Neuronal stem cell (in vitro differentiated cells): Measurements from ENCODE around the gene GNAQ.

Source experiments
- DNase-seq: peaks from one replicate; pipeline ENCODE4 v3.0.0-alpha.2; 2013; ENCODE audit warnings: low spot score
- H2AFZ ChIP-seq: one replicate; pipeline ENCODE4 v1.6.1; 2013; ENCODE audit warnings: mild to moderate bottlenecking, low read length, inconsistent platforms
- H2AK5ac ChIP-seq: 2 replicates; pipeline ENCODE4 v1.6.1; 2013; ENCODE audit warnings: low read depth, mild to moderate bottlenecking, inconsistent platforms, low read length, moderate library complexity, mixed read lengths
- H2BK120ac ChIP-seq: 2 replicates; pipeline ENCODE4 v1.6.1; 2013; ENCODE audit warnings: low read depth, mild to moderate bottlenecking, inconsistent platforms, low read length, moderate library complexity, mixed read lengths
- H2BK12ac ChIP-seq: one replicate; pipeline ENCODE4 v1.6.1; 2013; ENCODE audit warnings: low read length, inconsistent platforms
- H2BK15ac ChIP-seq: 2 replicates; pipeline ENCODE4 v1.6.1; 2013; ENCODE audit warnings: mild to moderate bottlenecking, low read length, inconsistent platforms, mixed read lengths
- H2BK5ac ChIP-seq: one replicate; pipeline ENCODE4 v1.6.1; 2013; ENCODE audit warnings: inconsistent platforms, mild to moderate bottlenecking, low read length, moderate library complexity
- H3K14ac ChIP-seq: one replicate; pipeline ENCODE4 v1.6.1; 2013; ENCODE audit warnings: low read length, inconsistent platforms
- H3K18ac ChIP-seq: 2 replicates; pipeline ENCODE4 v1.6.1; 2013; ENCODE audit warnings: low read length, inconsistent platforms
- H3K23ac ChIP-seq: 2 replicates; pipeline ENCODE4 v1.6.1; 2013; ENCODE audit warnings: low read depth, mild to moderate bottlenecking, mixed read lengths, low read length, inconsistent platforms; ENCODE audit not compliant: poor library complexity
- H3K27ac ChIP-seq: replicated peaks from 3 replicates; pipeline ENCODE4 v1.5.1; 2013; ENCODE audit warnings: low read length, inconsistent platforms
- H3K27me3 ChIP-seq, 3 experiments: 2 replicates each; pipeline ENCODE4 v1.6.1; 2013; ENCODE audit warnings: low read length in 3 of 3, mild to moderate bottlenecking in 2 of 3, inconsistent platforms in 1 of 3, low read depth in 1 of 3, mixed read lengths in 1 of 3, moderate library complexity in 1 of 3; ENCODE audit not compliant: control insufficient read depth in 3 of 3, insufficient read depth in 3 of 3
- H3K36me3 ChIP-seq, 2 donors: replicated peaks in 1 of 2; 2 replicates each; pipeline ENCODE4 v1.6.1; 2013; ENCODE audit warnings: low read length in 2 of 2; ENCODE audit not compliant: control insufficient read depth in 2 of 2, insufficient read depth in 2 of 2
- H3K4ac ChIP-seq: 2 replicates; pipeline ENCODE4 v1.6.1; 2013; ENCODE audit warnings: inconsistent platforms, mild to moderate bottlenecking, low read length, moderate library complexity
- H3K4me1 ChIP-seq, 2 donors: 1 replicate in 1 of 2; 2 replicates in 1 of 2; pipeline ENCODE4 v1.6.1; 2013; ENCODE audit warnings: low read length in 2 of 2, low read depth in 1 of 2; ENCODE audit not compliant: control insufficient read depth in 2 of 2, insufficient read depth in 1 of 2
- H3K4me2 ChIP-seq: one replicate; pipeline ENCODE4 v1.6.1; 2013; ENCODE audit warnings: mild to moderate bottlenecking, low read length, inconsistent platforms; ENCODE audit not compliant: insufficient read depth, poor library complexity, severe bottlenecking
- H3K4me3 ChIP-seq, 2 donors: 2 replicates each; pipeline ENCODE4 v1.5.1; 2013; ENCODE audit warnings: low read length in 2 of 2, mild to moderate bottlenecking in 2 of 2, inconsistent platforms in 1 of 2, moderate library complexity in 1 of 2
- H3K79me1 ChIP-seq: one replicate; pipeline ENCODE4 v1.6.1; 2013; ENCODE audit warnings: low read depth, mild to moderate bottlenecking, inconsistent platforms, low read length, moderate library complexity
- H3K9ac ChIP-seq: one replicate; pipeline ENCODE4 v1.6.1; 2013; ENCODE audit warnings: mild to moderate bottlenecking, low read depth, low read length, inconsistent platforms; ENCODE audit not compliant: poor library complexity
- H3K9me3 ChIP-seq, 2 donors: replicated peaks in 1 of 2; 2 replicates each; pipeline versions ENCODE3 to v1.6.1; 2013; ENCODE audit warnings: low read length in 2 of 2, mild to moderate bottlenecking in 2 of 2, inconsistent platforms in 1 of 2, low read depth in 1 of 2, mixed read lengths in 1 of 2, moderate library complexity in 1 of 2; ENCODE audit not compliant: control insufficient read depth in 2 of 2, insufficient read depth in 1 of 2
- H4K8ac ChIP-seq: one replicate; pipeline ENCODE4 v1.6.1; 2013; ENCODE audit warnings: low read depth, mild to moderate bottlenecking, inconsistent platforms, low read length, moderate library complexity
- H4K91ac ChIP-seq: one replicate; pipeline ENCODE4 v1.6.1; 2013; ENCODE audit warnings: low read length, low read depth, mild to moderate bottlenecking, inconsistent platforms; ENCODE audit not compliant: poor library complexity
- WGBS, 2 donors: extraction: QIAGEN DNeasy Blood & Tissue Kit; methylation state at CpG; one replicate each; pipeline ENCODE4 v1.1.7; 2013; ENCODE audit warnings: missing lambda C conversion rate in 2 of 2, mixed read lengths in 1 of 2; ENCODE audit not compliant: insufficient read length in 2 of 2, insufficient replicate concordance in 1 of 2; ENCODE audit errors: extremely low coverage in 2 of 2; 5-methylcytosine and 5-hydroxymethylcytosine counted together

GNAQ gene

DNA sequence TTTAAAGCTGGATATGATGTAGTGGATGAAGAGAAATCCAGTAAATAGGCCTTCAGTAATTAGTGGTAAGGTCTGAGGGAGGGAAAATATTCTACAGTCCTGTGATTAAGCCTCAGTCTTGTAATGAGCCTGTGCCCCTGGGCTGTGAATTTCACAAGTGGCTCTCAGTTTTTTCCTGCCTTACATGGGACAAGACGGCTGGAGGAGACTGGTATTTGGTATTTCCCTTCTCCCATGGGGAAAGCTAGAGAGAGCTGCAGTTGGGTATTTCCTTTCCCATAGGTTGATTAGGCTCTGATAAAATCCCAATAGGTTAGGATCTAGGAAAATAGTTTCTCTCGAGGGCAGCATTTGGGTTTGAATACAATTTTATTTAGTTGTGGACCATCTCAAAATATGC, 321.3 kb downstream of the GNAQ start:
- Histone ChIP-seq H3K9ac (no peak overlapping the region), H3K4me1 (no peaks in the 10 kb centered on the region), H3K4me3 (no peak overlapping the region), H3K36me3 (no peaks in the 10 kb centered on the region), H2AFZ (no peak overlapping the region), H3K23ac (no peak overlapping the region), H2BK12ac (no peak overlapping the region), H3K4me2 (no peak overlapping the region), H4K8ac (no peak overlapping the region), H4K91ac (no peak overlapping the region), H2BK5ac (no peak overlapping the region), H3K14ac (no peak overlapping the region), H3K4ac (no peak overlapping the region), H3K27ac (no peak overlapping the region), H3K27me3 (no peaks in the 10 kb centered on the region), H3K79me1 (no peaks in the 10 kb centered on the region), H2BK15ac (no peak overlapping the region), H3K18ac (no peak overlapping the region), H3K9me3 (no peaks in the 10 kb centered on the region), H2BK120ac (no peak overlapping the region), H2AK5ac (no peak overlapping the region)
- DNase-seq = no peak
- no CpG with 5 or more reads among the region's 2 CpGs for WGBS, 2 donors

DNA sequence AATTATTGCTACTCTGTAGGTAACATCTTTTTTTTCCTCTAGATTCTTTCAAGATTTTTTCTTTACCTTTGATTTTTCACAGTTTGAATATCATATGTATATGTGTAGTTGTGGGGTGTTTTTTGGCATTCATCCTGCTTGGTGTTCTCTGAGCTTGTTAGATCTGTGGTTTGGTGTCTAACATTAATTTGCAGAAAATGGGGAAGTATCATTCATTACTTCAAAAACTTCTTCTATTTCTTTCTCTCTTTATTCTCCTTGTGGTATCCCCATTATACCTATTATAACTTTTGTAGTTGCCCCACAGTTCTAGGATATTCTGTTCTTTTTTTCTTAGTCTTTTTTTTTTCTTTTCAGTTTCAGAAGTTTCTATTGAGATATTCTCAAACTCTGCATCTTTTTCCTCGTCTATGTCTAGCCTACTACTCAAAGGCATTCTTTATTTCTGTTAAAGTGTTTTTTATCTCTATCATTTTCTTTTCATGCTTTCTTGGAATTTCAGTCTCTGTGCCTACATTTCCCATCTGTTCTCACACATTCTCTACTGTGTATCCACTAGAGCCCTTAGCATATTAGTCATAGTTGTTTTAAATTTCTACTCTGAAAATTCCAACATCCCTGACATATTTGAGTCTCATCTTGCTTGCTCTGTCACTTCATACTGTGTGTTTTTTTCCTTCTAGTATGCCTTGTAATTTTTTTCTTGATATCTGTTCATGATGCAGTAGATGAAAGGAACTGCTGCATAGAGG, 323.4 kb downstream of the GNAQ start:
- Histone ChIP-seq H3K27me3 (no peaks in the 10 kb centered on the region), H4K91ac (no peak overlapping the region), H2BK5ac (no peak overlapping the region), H3K4me1 (no peaks in the 10 kb centered on the region), H4K8ac (no peak overlapping the region), H3K4me2 (no peak overlapping the region), H3K4ac (no peak overlapping the region), H3K9me3 (no peaks in the 10 kb centered on the region), H2BK15ac (no peak overlapping the region), H3K9ac (no peak overlapping the region), H3K79me1 (no peaks in the 10 kb centered on the region), H2BK120ac (no peak overlapping the region), H3K36me3 (no peaks in the 10 kb centered on the region), H3K18ac (no peak overlapping the region), H3K4me3 (no peak overlapping the region), H3K14ac (no peak overlapping the region), H2AK5ac (no peak overlapping the region), H2BK12ac (no peak overlapping the region), H3K23ac (no peak overlapping the region), H2AFZ (no peak overlapping the region), H3K27ac (no peak overlapping the region)
- DNase-seq = no peak
- WGBS, 2 donors = no CpG with 5 or more reads among the region's 1 CpG

DNA sequence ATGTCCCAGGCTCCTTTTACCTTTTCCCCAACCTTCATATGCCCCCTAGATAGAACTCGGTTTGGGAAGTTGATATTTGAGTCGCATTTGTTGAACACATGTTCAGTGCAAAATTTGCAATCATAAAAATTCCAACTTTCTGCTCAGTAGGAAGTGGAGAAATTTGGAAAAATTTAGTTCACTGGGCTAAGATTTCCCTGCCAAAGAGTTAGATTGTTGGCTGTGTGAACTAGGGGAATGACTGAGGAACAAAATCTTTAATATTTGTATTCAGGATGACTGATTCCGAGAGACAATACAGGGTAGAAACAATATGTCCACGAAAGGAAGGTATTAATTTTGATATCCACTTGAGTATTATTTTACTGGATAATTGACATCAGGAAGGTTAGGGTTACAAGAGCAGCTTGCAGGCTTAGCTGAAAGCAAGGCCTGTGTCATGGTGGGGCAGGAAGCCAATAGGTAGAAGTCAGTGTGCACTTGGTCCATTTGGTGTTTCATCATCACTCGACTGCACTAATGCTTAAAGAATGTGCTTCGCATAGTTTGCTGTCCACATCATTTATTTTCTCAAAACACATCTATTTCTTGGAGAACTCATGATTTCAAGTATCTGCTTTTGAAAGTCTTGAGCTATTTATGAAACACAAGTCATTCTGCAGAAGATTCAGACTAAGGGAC, 324.1 kb downstream of the GNAQ start:
- H3K36me3 ChIP-seq = no peaks in the 10 kb centered on the region
- no peak overlapping the region for H4K8ac ChIP-seq
- no peak overlapping the region for H2AFZ ChIP-seq
- no peak overlapping the region for H4K91ac ChIP-seq
- no peak overlapping the region for H3K4ac ChIP-seq
- H3K14ac ChIP-seq = no peak overlapping the region
- no peak overlapping the region for H3K23ac ChIP-seq
- H3K4me3 ChIP-seq = no peak overlapping the region
- no peak for DNase-seq
- H2BK120ac ChIP-seq = no peak overlapping the region
- H3K9ac ChIP-seq = no peak overlapping the region
- H2BK15ac ChIP-seq = no peak overlapping the region
- H2AK5ac ChIP-seq = no peak overlapping the region
- no peaks in the 10 kb centered on the region for H3K27me3 ChIP-seq
- WGBS, 2 donors = no CpG with 5 or more reads among the region's 6 CpGs
- H3K9me3 ChIP-seq = no peaks in the 10 kb centered on the region
- H3K79me1 ChIP-seq = no peaks in the 10 kb centered on the region
- no peak overlapping the region for H2BK12ac ChIP-seq
- no peak overlapping the region for H3K27ac ChIP-seq
- no peak overlapping the region for H3K18ac ChIP-seq
- H3K4me2 ChIP-seq = no peak overlapping the region
- no peak overlapping the region for H2BK5ac ChIP-seq
- no peaks in the 10 kb centered on the region for H3K4me1 ChIP-seq

DNA sequence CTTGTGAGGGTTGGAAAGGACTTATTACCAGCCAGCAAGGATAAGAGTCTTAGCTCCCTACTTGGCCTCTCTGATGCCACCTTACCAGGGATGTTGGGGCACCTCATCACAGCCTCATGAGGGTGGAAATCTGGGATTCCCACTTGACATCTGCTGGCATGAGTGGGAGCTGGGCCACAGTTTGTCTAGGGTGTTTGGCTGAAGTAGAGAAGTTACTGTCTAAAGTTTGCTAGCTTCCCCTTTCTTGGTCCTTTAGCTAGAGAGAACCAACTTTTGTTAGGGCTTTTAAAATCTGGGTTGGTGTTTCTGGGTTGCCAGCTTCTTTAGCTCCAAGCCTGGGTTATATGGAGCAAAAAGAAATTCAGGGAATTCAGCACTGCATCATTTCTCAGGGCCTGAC, 326.0 kb downstream of the GNAQ start:
- H3K27ac ChIP-seq = no peak overlapping the region
- no peak overlapping the region for H3K4ac ChIP-seq
- H3K18ac ChIP-seq = no peak overlapping the region
- no peaks in the 10 kb centered on the region for H3K36me3 ChIP-seq
- H2BK5ac ChIP-seq = no peak overlapping the region
- no peak overlapping the region for H2BK15ac ChIP-seq
- H3K14ac ChIP-seq = no peak overlapping the region
- H4K8ac ChIP-seq = no peak overlapping the region
- H2AK5ac ChIP-seq = no peak overlapping the region
- H3K27me3 ChIP-seq = no peaks in the 10 kb centered on the region
- H2BK120ac ChIP-seq = no peak overlapping the region
- no peaks in the 10 kb centered on the region for H3K79me1 ChIP-seq
- H2AFZ ChIP-seq = no peak overlapping the region
- H3K9me3 ChIP-seq = no peaks in the 10 kb centered on the region
- no peaks in the 10 kb centered on the region for H3K4me1 ChIP-seq
- no peak overlapping the region for H3K4me2 ChIP-seq
- no peak overlapping the region for H3K23ac ChIP-seq
- H3K9ac ChIP-seq = no peak overlapping the region
- DNase-seq = no peak
- H4K91ac ChIP-seq = no peak overlapping the region
- no peak overlapping the region for H3K4me3 ChIP-seq
- H2BK12ac ChIP-seq = no peak overlapping the region
